ENCODE measurements around the gene PKNOX2.

PKNOX2 gene

DNA sequence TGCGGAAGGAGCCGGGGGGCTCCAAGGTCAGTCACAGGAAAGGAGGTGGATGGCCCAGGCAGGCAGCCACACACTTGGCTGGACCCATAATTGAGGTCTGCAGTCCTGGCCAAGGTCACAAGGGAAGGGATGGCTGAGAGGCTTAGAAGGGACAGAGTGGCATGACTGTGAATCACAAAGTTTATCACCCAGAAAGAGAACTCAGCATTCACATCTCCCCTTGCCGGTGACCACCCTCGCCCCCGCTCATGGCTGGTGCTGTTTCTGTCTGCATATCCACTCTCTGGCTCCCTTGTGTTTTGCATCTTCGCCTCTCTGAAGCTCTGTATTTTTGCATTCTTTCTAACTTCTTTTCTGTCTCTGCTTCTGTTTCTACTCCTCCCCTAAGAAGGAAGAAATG, 214.0 kb downstream of the PKNOX2 start:
- Histone ChIP-seq H3K4me1 (ENCODE audit: insufficient read depth, low read length) (no peaks in the 10 kb centered on the region), H3K9me3 (ENCODE audit: insufficient read depth, low read length, severe bottlenecking) (no peaks in the 10 kb centered on the region), H3K4me3 (ENCODE audit: low read depth in 1 of 2, low read length in 2 of 2) (no peak overlapping the region), H3K36me3 (ENCODE audit: insufficient read depth, low read length) (no peaks in the 10 kb centered on the region), H3K79me2 (ENCODE audit: insufficient read depth, low read length) (no peaks in the 10 kb centered on the region), H3K27ac (ENCODE audit: low read length) (no peak overlapping the region), H4K20me1 (ENCODE audit: insufficient read depth, low read length) (no peaks in the 10 kb centered on the region; the same call in 1 of the 2 replicates), H3K4me2 (ENCODE audit: insufficient read depth, low read length) (no peak overlapping the region), H3K9ac (ENCODE audit: low read depth, low read length) (no peak overlapping the region), H2AFZ (ENCODE audit: low read depth, low read length) (no peak overlapping the region), H3K27me3 (ENCODE audit: insufficient read depth, low read length, poor library complexity) (peaks cover 16% of the 10 kb centered on the region)
- TF ChIP-seq, protein P1, sequence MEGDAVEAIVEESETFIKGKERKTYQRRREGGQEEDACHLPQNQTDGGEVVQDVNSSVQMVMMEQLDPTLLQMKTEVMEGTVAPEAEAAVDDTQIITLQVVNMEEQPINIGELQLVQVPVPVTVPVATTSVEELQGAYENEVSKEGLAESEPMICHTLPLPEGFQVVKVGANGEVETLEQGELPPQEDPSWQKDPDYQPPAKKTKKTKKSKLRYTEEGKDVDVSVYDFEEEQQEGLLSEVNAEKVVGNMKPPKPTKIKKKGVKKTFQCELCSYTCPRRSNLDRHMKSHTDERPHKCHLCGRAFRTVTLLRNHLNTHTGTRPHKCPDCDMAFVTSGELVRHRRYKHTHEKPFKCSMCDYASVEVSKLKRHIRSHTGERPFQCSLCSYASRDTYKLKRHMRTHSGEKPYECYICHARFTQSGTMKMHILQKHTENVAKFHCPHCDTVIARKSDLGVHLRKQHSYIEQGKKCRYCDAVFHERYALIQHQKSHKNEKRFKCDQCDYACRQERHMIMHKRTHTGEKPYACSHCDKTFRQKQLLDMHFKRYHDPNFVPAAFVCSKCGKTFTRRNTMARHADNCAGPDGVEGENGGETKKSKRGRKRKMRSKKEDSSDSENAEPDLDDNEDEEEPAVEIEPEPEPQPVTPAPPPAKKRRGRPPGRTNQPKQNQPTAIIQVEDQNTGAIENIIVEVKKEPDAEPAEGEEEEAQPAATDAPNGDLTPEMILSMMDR (IDR thresholded peaks at IDR 0.05; ENCODE audit: borderline replicate concordance, extremely low read depth, low read length, poor library complexity, severe bottlenecking) = no peak
- no peak for TF ChIP-seq EZH2 (IDR thresholded peaks at IDR 0.05; ENCODE audit: borderline replicate concordance, low read depth, low read length, severe bottlenecking)
- DNase-seq (no peak), ATAC-seq (ENCODE audit: insufficient read depth, low read depth) (no peak)

DNA sequence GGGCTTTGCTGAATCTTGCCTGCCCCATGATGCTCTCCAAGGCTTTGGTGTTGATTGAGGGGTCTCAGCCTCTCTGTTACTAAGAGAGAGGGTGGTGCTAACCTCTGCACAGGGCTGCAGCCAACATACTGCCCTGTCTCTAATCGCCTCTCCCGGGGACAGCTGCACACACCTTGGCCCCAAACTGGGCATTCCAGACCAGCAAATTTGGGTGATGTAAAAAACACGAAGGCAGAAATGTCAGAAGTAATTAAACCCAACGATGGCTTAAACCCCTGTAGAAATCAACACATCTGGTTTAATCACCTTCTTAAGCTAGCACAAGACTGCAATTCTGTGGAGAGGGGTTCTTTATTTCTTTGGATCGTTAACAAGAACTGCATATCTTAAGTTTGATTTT, 215.0 kb downstream of the PKNOX2 start:
- DNase-seq = no peak
- Histone ChIP-seq H3K4me1 (ENCODE audit: insufficient read depth, low read length) (no peaks in the 10 kb centered on the region), H3K79me2 (ENCODE audit: insufficient read depth, low read length) (no peaks in the 10 kb centered on the region), H2AFZ (ENCODE audit: low read depth, low read length) (no peak overlapping the region), H3K27ac (ENCODE audit: low read length) (no peak overlapping the region), H4K20me1 (ENCODE audit: insufficient read depth, low read length) (no peaks in the 10 kb centered on the region; the same call in 1 of the 2 replicates), H3K4me3 (ENCODE audit: low read depth in 1 of 2, low read length in 2 of 2) (no peak overlapping the region), H3K27me3 (ENCODE audit: insufficient read depth, low read length, poor library complexity) (peaks cover 16% of the 10 kb centered on the region), H3K4me2 (ENCODE audit: insufficient read depth, low read length) (no peak overlapping the region), H3K36me3 (ENCODE audit: insufficient read depth, low read length) (no peaks in the 10 kb centered on the region), H3K9ac (ENCODE audit: low read depth, low read length) (no peak overlapping the region), H3K9me3 (ENCODE audit: insufficient read depth, low read length, severe bottlenecking) (no peaks in the 10 kb centered on the region)
- ATAC-seq (ENCODE audit: insufficient read depth, low read depth) = no peak
- no peak for TF ChIP-seq EZH2 (IDR thresholded peaks at IDR 0.05; ENCODE audit: borderline replicate concordance, low read depth, low read length, severe bottlenecking)

DNA sequence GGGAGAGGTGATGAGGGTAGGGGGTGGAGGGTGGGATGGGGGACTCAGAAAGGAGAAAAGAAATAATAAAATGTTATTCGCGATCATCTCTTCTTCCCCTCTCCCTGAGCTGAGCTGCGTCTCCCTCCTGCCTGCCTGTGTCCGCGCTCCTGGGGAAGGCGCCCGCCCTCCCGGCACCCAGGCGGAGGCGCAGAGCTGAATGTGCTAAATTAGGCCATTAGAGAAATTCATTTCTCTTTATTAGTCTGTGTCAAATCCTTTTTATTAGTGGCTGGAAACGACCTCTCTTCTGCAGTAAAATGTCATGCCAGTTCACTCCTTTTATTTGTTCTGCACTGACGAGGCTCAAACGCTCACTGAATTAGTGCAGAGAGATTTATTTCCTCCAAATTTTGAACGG, 215.4 kb downstream of the PKNOX2 start:
- Histone ChIP-seq H3K27me3 (ENCODE audit: insufficient read depth, low read length, poor library complexity) (peaks cover 16% of the 10 kb centered on the region), H3K36me3 (ENCODE audit: insufficient read depth, low read length) (no peaks in the 10 kb centered on the region), H3K9ac (ENCODE audit: low read depth, low read length) (no peak overlapping the region), H3K79me2 (ENCODE audit: insufficient read depth, low read length) (no peaks in the 10 kb centered on the region), H3K4me3 (ENCODE audit: low read depth in 1 of 2, low read length in 2 of 2) (no peak overlapping the region), H3K4me1 (ENCODE audit: insufficient read depth, low read length) (no peaks in the 10 kb centered on the region), H4K20me1 (ENCODE audit: insufficient read depth, low read length) (no peaks in the 10 kb centered on the region; the same call in 1 of the 2 replicates), H3K27ac (ENCODE audit: low read length) (no peak overlapping the region), H2AFZ (ENCODE audit: low read depth, low read length) (no peak overlapping the region), H3K9me3 (ENCODE audit: insufficient read depth, low read length, severe bottlenecking) (no peaks in the 10 kb centered on the region), H3K4me2 (ENCODE audit: insufficient read depth, low read length) (no peak overlapping the region)
- no peak for DNase-seq
- TF ChIP-seq, protein P1 (IDR thresholded peaks at IDR 0.05; ENCODE audit: borderline replicate concordance, extremely low read depth, low read length, poor library complexity, severe bottlenecking) = no peak
- no peak for TF ChIP-seq EZH2 (IDR thresholded peaks at IDR 0.05; ENCODE audit: borderline replicate concordance, low read depth, low read length, severe bottlenecking)
- no peak for ATAC-seq (ENCODE audit: insufficient read depth, low read depth)

DNA sequence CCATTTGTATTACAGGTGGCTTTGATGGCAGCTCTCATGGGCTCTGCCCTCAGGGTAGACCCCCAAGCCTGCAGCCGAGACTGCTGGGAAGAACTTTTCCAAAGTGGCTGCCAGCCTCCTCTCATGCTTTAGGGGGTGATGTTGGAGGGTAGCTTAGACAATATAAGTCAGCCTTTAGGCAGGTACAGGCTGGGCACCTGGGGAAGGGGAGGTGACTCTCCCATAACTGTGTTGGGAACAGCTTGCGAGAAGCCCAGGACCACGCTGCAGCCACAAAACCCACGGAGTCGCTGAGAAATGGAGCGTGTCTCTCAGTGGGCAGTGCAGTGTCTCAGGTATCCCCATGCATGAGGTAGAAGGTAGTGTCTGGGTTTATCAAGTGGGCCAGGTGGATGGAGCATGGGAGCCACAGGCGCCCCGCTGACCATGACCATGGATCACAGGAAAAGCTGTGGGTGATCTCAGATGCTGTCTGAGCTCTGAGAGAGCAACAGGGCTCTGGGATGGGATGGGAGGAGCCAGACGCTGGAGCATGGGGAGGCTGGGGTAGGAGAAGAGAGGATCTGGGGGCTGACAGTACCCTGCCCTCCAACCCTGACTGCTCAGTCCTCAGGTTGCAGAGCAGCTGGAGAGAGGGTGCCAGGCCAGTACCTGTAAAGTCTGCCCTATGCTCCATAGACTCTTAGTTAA, 216.3 kb downstream of the PKNOX2 start:
- Histone ChIP-seq H3K36me3 (ENCODE audit: insufficient read depth, low read length) (no peaks in the 10 kb centered on the region), H3K4me3 (ENCODE audit: low read depth in 1 of 2, low read length in 2 of 2) (no peak overlapping the region), H3K4me1 (ENCODE audit: insufficient read depth, low read length) (no peaks in the 10 kb centered on the region), H3K9ac (ENCODE audit: low read depth, low read length) (no peak overlapping the region), H2AFZ (ENCODE audit: low read depth, low read length) (no peak overlapping the region), H4K20me1 (ENCODE audit: insufficient read depth, low read length) (no peaks in the 10 kb centered on the region; the same call in 1 of the 2 replicates), H3K79me2 (ENCODE audit: insufficient read depth, low read length) (no peaks in the 10 kb centered on the region), H3K4me2 (ENCODE audit: insufficient read depth, low read length) (no peak overlapping the region), H3K9me3 (ENCODE audit: insufficient read depth, low read length, severe bottlenecking) (no peaks in the 10 kb centered on the region), H3K27me3 (ENCODE audit: insufficient read depth, low read length, poor library complexity) (peaks cover 18% of the 10 kb centered on the region), H3K27ac (ENCODE audit: low read length) (no peak overlapping the region)
- TF ChIP-seq, protein P1 (IDR thresholded peaks at IDR 0.05; ENCODE audit: borderline replicate concordance, extremely low read depth, low read length, poor library complexity, severe bottlenecking) = no peak
- no peak for TF ChIP-seq EZH2 (IDR thresholded peaks at IDR 0.05; ENCODE audit: borderline replicate concordance, low read depth, low read length, severe bottlenecking)
- ATAC-seq (ENCODE audit: insufficient read depth, low read depth) (no peak), DNase-seq (no peak)
